ENCODE results near the gene CGAS.

DNA sequence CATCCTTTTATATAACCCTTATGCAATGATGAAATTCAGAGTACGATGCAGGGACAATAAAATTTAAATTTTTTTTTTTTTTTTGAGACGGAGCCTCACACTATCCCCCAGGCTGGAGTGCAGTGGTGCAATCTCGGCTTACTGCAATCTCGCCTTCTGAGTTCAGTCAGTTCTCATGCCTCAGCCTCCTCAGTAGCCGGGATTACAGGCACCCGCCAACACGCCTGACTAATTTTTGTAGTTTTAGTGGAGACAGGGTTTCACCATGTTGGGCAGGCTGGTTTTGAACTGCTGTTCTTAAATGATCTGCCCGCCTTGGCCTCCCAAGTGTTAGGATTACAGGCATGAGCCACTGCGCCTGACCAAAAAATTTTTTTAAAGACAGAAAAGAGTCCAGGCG is 24.6 kb upstream of the CGAS start:
- TF ChIP-seq, protein P1, sequence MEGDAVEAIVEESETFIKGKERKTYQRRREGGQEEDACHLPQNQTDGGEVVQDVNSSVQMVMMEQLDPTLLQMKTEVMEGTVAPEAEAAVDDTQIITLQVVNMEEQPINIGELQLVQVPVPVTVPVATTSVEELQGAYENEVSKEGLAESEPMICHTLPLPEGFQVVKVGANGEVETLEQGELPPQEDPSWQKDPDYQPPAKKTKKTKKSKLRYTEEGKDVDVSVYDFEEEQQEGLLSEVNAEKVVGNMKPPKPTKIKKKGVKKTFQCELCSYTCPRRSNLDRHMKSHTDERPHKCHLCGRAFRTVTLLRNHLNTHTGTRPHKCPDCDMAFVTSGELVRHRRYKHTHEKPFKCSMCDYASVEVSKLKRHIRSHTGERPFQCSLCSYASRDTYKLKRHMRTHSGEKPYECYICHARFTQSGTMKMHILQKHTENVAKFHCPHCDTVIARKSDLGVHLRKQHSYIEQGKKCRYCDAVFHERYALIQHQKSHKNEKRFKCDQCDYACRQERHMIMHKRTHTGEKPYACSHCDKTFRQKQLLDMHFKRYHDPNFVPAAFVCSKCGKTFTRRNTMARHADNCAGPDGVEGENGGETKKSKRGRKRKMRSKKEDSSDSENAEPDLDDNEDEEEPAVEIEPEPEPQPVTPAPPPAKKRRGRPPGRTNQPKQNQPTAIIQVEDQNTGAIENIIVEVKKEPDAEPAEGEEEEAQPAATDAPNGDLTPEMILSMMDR (IDR thresholded peaks at IDR 0.05; ENCODE audit: low read depth, low read length) = no peak
- TF ChIP-seq EZH2phosphoT487 (IDR thresholded peaks at IDR 0.05; ENCODE audit: low read depth) = no peak
